NT2/D1 (cell line): ENCODE results near the gene CTNNA3.

Experiments used
- DNase-seq: peaks from one replicate; pipeline ENCODE4 v3.0.0-alpha.2; 2011; ENCODE audit warnings: low read depth, low spot score
- H3K27me3 ChIP-seq: 2 replicates; pipeline ENCODE4 v1.6.0; 2011; ENCODE audit warnings: mild to moderate bottlenecking; ENCODE audit not compliant: insufficient read length, insufficient read depth
- H3K36me3 ChIP-seq: 2 replicates; pipeline ENCODE4 v1.6.1; 2011; ENCODE audit warnings: mild to moderate bottlenecking, low read length, mixed read lengths; ENCODE audit not compliant: insufficient read depth, insufficient read length
- H3K4me1 ChIP-seq: 2 replicates; pipeline ENCODE4 v1.5.1; 2011; ENCODE audit not compliant: insufficient read depth, insufficient read length
- H3K4me3 ChIP-seq: 2 replicates; pipeline ENCODE4 v1.5.1; 2011; ENCODE audit warnings: low read depth; ENCODE audit not compliant: insufficient read length
- H3K9ac ChIP-seq: 2 replicates; pipeline ENCODE4 v1.6.0; 2011; ENCODE audit warnings: low read depth; ENCODE audit not compliant: insufficient read length
- H3K9me3 ChIP-seq: 2 replicates; pipeline ENCODE4 v1.5.1; 2011; ENCODE audit warnings: mild to moderate bottlenecking, low read length; ENCODE audit not compliant: insufficient read depth
- SUZ12 ChIP-seq: IDR thresholded peaks from 2 replicates; pipeline ENCODE4 v1.6.1; 2011; ENCODE audit not compliant: insufficient read length, insufficient read depth; ENCODE audit errors: extremely low read depth
- YY1 ChIP-seq: IDR thresholded peaks from 2 replicates; pipeline ENCODE4 v1.6.1; 2011; ENCODE audit not compliant: insufficient read length, insufficient read depth
- ZNF274 ChIP-seq: IDR thresholded peaks from 2 replicates; pipeline ENCODE4 v1.6.1; 2011; ENCODE audit warnings: mild to moderate bottlenecking, low read depth, low read length

CTNNA3 gene

GRCh38 chr10:66284621-66285020 is 1411.4 kb downstream of the CTNNA3 start:
- TF ChIP-seq SUZ12 = no peak
- TF ChIP-seq YY1 = no peak
- TF ChIP-seq ZNF274 = no peak
- no peak for DNase-seq
- no peaks in the 10 kb centered on the region for H3K27me3 ChIP-seq
- H3K9me3 ChIP-seq = no peaks in the 10 kb centered on the region
- no peak overlapping the region for H3K4me3 ChIP-seq
- H3K36me3 ChIP-seq = no peaks in the 10 kb centered on the region
- H3K9ac ChIP-seq = no peak overlapping the region
- no peaks in the 10 kb centered on the region for H3K4me1 ChIP-seq

GRCh38 chr10:66283874-66284464 is 1412.0 kb downstream of the CTNNA3 start:
- Histone ChIP-seq H3K27me3 (no peaks in the 10 kb centered on the region), H3K4me1 (no peaks in the 10 kb centered on the region), H3K4me3 (no peak overlapping the region), H3K9me3 (no peaks in the 10 kb centered on the region), H3K9ac (no peak overlapping the region), H3K36me3 (no peaks in the 10 kb centered on the region)
- TF ChIP-seq SUZ12 = no peak
- TF ChIP-seq ZNF274 = no peak
- TF ChIP-seq YY1 = no peak
- no peak for DNase-seq

GRCh38 chr10:66283064-66283463 is 1412.9 kb downstream of the CTNNA3 start:
- DNase-seq = no peak

GRCh38 chr10:66281327-66281726 is 1414.7 kb downstream of the CTNNA3 start:
- Histone ChIP-seq H3K36me3 (no peaks in the 10 kb centered on the region), H3K27me3 (no peaks in the 10 kb centered on the region), H3K4me3 (no peak overlapping the region), H3K4me1 (no peaks in the 10 kb centered on the region), H3K9ac (no peak overlapping the region), H3K9me3 (no peaks in the 10 kb centered on the region)
- no peak for DNase-seq
- no peak for TF ChIP-seq SUZ12
- TF ChIP-seq YY1 = no peak
- no peak for TF ChIP-seq ZNF274

More at GRCh38 chr10:66283064-66283463, 1412.9 kb downstream of the CTNNA3 start:
- TF ChIP-seq YY1 (no peak), SUZ12 (no peak), ZNF274 (no peak)
- H3K9me3 ChIP-seq = no peaks in the 10 kb centered on the region
- H3K36me3 ChIP-seq = no peaks in the 10 kb centered on the region
- no peak overlapping the region for H3K4me3 ChIP-seq
- H3K9ac ChIP-seq = no peak overlapping the region
- no peaks in the 10 kb centered on the region for H3K27me3 ChIP-seq
- no peaks in the 10 kb centered on the region for H3K4me1 ChIP-seq

GRCh38 chr10:66277481-66277880 is 1418.5 kb downstream of the CTNNA3 start:
- H3K36me3 ChIP-seq = no peaks in the 10 kb centered on the region
- no peaks in the 10 kb centered on the region for H3K4me1 ChIP-seq
- no peaks in the 10 kb centered on the region for H3K9me3 ChIP-seq
- no peak overlapping the region for H3K4me3 ChIP-seq
- no peak for TF ChIP-seq ZNF274
- TF ChIP-seq YY1 = no peak
- TF ChIP-seq SUZ12 = no peak
- DNase-seq = no peak
- H3K27me3 ChIP-seq = no peaks in the 10 kb centered on the region
- H3K9ac ChIP-seq = no peak overlapping the region

GRCh38 chr10:66273966-66274519 is 1422.0 kb downstream of the CTNNA3 start:
- H3K9me3 ChIP-seq = no peaks in the 10 kb centered on the region
- no peak overlapping the region for H3K4me3 ChIP-seq
- no peaks in the 10 kb centered on the region for H3K4me1 ChIP-seq
- TF ChIP-seq ZNF274 (no peak), YY1 (no peak), SUZ12 (no peak)
- DNase-seq = no peak
- no peaks in the 10 kb centered on the region for H3K36me3 ChIP-seq
- no peaks in the 10 kb centered on the region for H3K27me3 ChIP-seq
- H3K9ac ChIP-seq = no peak overlapping the region

- Histone ChIP-seq H3K36me3 (no peaks in the 10 kb centered on the region), H3K9me3 (no peaks in the 10 kb centered on the region), H3K9ac (no peak overlapping the region), H3K4me3 (no peak overlapping the region), H3K4me1 (no peaks in the 10 kb centered on the region), H3K27me3 (no peaks in the 10 kb centered on the region)
- TF ChIP-seq SUZ12 = no peak
- no peak for TF ChIP-seq YY1
- TF ChIP-seq ZNF274 = no peak
- DNase-seq = no peak
These were observed 1430.6 kb downstream of the CTNNA3 start for GRCh38 chr10:66265398-66265797.
